ENCODE data around the gene OR1L6. TPM values are rescaled to one million over a fixed set of nuclear protein-coding genes. Genes with fewer than 3 reads are reported as not detected.

The OR1L6 gene
- total and polyA plus RNA-seq, 2 of the 8 experiments (the other 6 are each of a cell fraction or from before 2014, with no cell fraction given) = not detected

DNA sequence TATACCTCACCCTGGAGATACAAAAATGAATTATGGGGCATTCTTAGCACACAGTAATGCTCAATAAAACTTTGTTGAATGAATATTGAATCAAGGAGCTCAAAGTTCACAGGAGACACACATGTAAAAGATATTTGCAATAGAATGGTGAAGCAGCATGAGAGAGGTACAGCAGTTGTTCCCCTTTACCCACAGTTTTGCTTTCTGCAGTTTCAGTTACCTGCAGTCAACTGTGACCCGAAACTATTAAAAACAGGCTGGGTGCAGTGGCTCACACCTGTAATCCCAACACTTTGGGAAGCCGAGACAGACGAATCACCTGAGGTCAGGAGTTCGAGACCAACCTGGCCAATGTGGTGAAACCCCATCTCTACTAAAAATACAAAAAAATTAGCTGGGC, 44.2 kb downstream of the OR1L6 start:
- Histone ChIP-seq H2AFZ (ENCODE audit: low read length) (no peak overlapping the region), H3K4me3 (ENCODE audit: extremely low read depth in 1 of 4, insufficient read depth in 2 of 4, low read depth in 3 of 4, low read length in 4 of 4) (no peak overlapping the region), H3K27me3 (replicated peaks in 1 of 4; ENCODE audit: control insufficient read depth in 3 of 4, extremely low read depth in 1 of 4, insufficient read depth in 3 of 4, low read length in 3 of 4) (no peaks in the 10 kb centered on the region), H2BK5ac (ENCODE audit: low read depth, low read length) (no peak overlapping the region), H3K79me2 (ENCODE audit: control insufficient read depth in 1 of 2, insufficient read depth in 2 of 2, low read length in 2 of 2) (no peaks in the 10 kb centered on the region), H4K8ac (ENCODE audit: extremely low read depth, insufficient read depth, low read length) (no peak overlapping the region), H3K4ac (replicated peaks; ENCODE audit: insufficient read length, low read depth, low read length) (no peak overlapping the region), H3K27ac (ENCODE audit: low read depth, low read length) (no peak overlapping the region), H3K4me2 (ENCODE audit: insufficient read depth in 1 of 2, low read depth in 2 of 2, low read length in 2 of 2) (no peak overlapping the region), H4K91ac (replicated peaks; ENCODE audit: insufficient read length, low read length) (no peak overlapping the region), H3K23me2 (ENCODE audit: low read depth, low read length) (no peaks in the 10 kb centered on the region), H2AK5ac (ENCODE audit: low read depth, low read length) (no peak overlapping the region), H3K14ac (ENCODE audit: insufficient read length) (no peak overlapping the region), H3K9me3 (ENCODE audit: insufficient read depth in 2 of 2, low read depth in 1 of 2, low read length in 1 of 2) (peaks cover 45 to 57% of the 10 kb centered on the region in 2 experiments), H3K23ac (ENCODE audit: insufficient read length) (no peak overlapping the region), H2BK12ac (ENCODE audit: low read depth, low read length) (no peak overlapping the region), H3K9ac (replicated peaks in 1 of 4; ENCODE audit: extremely low read depth in 1 of 4, low read depth in 3 of 4, low read length in 3 of 4) (no peak overlapping the region), H3K4me1 (replicated peaks in 1 of 4; ENCODE audit: control insufficient read depth in 3 of 4, insufficient read depth in 4 of 4, low read length in 3 of 4) (no peaks in the 10 kb centered on the region), H2BK20ac (ENCODE audit: low read length) (no peak overlapping the region), H3K18ac (ENCODE audit: extremely low read depth, low read length) (no peak overlapping the region), H4K20me1 (replicated peaks in 1 of 2; ENCODE audit: control insufficient read depth in 1 of 2, insufficient read depth in 2 of 2, low read length in 2 of 2) (no peaks in the 10 kb centered on the region), H3K56ac (replicated peaks; ENCODE audit: insufficient read length, low read depth, low read length) (no peak overlapping the region), H2BK120ac (replicated peaks; ENCODE audit: low read depth, low read length) (no peak overlapping the region), H2BK15ac (ENCODE audit: low read length) (no peak overlapping the region), H4K5ac (ENCODE audit: insufficient read length, low read depth, low read length) (no peak overlapping the region), H3K36me3 (ENCODE audit: control insufficient read depth in 2 of 4, insufficient read depth in 4 of 4, low read length in 3 of 4) (no peaks in the 10 kb centered on the region; a peak in 1 of 8 replicates), H3K79me1 (ENCODE audit: low read depth, low read length) (no peaks in the 10 kb centered on the region)
- POLR2A ChIA-PET (ENCODE audit: partially characterized antibody) = no interaction called here
- DNase-seq (ENCODE audit: low read depth in 1 of 2, low spot score in 2 of 2) (no peak), FAIRE-seq (no peak)
- TF ChIP-seq EZH2 (IDR thresholded peaks at IDR 0.05; ENCODE audit: low read depth, low read length, severe bottlenecking) (no peak), TAF7 (optimal IDR thresholded peaks at IDR 0.05; ENCODE audit: borderline replicate concordance, low read depth, low read length) (no peak), SP1 (IDR thresholded peaks at IDR 0.05; ENCODE audit: low read depth, low read length) (no peak), GABPA (IDR thresholded peaks at IDR 0.05; ENCODE audit: borderline replicate concordance, insufficient read depth, low read length) (no peak), NANOG (IDR thresholded peaks at IDR 0.05; ENCODE audit: insufficient read depth, low read depth, low read length, poor library complexity, severe bottlenecking) (no peak), CHD2 (IDR thresholded peaks at IDR 0.05; ENCODE audit: low read length) (no peak), POU5F1 (IDR thresholded peaks at IDR 0.05; ENCODE audit: low read depth, low read length) (no peak), TBP (IDR thresholded peaks at IDR 0.05; ENCODE audit: low read depth, low read length) (no peak)
- CTCF ChIA-PET (ENCODE audit: partially characterized antibody) = no interaction called here
- whole genome bisulfite sequencing, 2 experiments (ENCODE audit: extremely low coverage in 1 of 2, insufficient coverage in 1 of 2, insufficient read length in 1 of 2, insufficient replicate concordance in 2 of 2, low coverage in 1 of 2, low lambda C conversion rate in 2 of 2, missing lambda C conversion rate in 1 of 2) = 90% methylated on average over 4 of the region's 4 CpGs; no CpG with 5 or more reads in 1 of the 2 experiments

Data from H1 (cell line).